Fibroblast of the aortic adventitia (primary cell): ENCODE data around the gene AP1B1. TPM values are rescaled to one million over a fixed set of nuclear protein-coding genes. Genes with fewer than 3 reads are reported as not detected.

Source experiments
- DNase-seq: peaks from one replicate; pipeline ENCODE4 v3.0.0-alpha.2; 2010; ENCODE audit warnings: low read depth
- H3K4me3 ChIP-seq: 2 replicates; pipeline ENCODE4 v1.5.1; 2011; ENCODE audit warnings: low read depth, mild to moderate bottlenecking, control low read depth, low read length, moderate library complexity
- total RNA-seq: library from RNA; depleted of rRNA; stranded (reverse); fragments of >200 nt; gene quantifications from 2 replicates; pipeline ENCODE4 v1.2.3, GENCODE V29; 2012; ENCODE audit warnings: low replicate concordance
- TF ChIP-seq, protein P1 (sequence below): IDR thresholded peaks from 2 replicates; pipeline ENCODE4 v1.5.1; 2011; ENCODE audit warnings: mild to moderate bottlenecking, low read length, control low read depth, inconsistent platforms; ENCODE audit not compliant: insufficient read depth

AP1B1 gene
- total RNA-seq, 1 donor, result 46.3 TPM

DNA sequence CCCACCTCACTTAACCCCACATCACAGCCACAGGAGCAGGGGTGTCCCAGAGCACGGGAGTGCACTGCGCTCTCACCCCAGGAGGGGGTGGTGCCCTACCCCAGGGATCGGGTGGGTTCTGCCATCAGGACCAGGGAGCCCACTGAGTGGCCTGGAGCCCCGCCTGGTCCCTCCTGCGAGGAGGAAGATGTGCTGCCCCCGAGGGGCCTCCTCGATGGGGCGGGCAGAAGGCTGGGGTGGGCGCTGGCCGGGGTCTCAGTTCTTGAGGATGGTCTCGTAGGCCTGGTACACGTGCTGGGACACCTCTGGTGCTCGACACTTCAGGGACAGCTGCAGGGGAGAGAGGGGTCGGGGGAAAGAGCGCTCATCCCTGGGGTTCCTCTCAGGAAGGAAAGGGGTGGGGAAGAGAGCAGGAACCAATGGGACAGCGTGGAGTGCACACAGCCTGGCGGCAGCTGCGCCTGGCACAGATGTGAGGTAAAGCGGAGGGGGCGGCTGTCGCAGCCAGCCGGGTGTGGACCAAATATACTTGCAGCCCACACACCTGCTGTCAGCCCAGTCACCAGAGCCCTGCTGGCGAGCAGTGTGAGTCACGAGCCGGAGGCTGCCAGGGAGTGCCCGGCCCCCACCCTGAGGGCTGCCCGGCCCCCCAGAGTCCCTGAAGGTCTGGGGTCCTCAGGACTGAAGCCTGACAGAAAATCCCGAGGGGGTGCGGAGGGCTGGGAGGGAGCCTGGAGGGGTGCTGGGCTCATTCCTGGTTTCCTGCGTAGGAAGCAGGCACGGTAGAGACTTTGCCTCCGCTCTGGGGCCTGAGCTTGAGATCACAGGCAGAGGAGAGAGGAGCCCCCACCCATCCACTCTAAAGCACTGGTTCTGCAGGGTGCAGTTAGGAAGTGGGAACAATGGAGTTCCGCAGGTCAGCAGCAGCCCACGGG is 59.5 kb downstream of the AP1B1 start:
- no peak for DNase-seq
- TF ChIP-seq, protein P1, sequence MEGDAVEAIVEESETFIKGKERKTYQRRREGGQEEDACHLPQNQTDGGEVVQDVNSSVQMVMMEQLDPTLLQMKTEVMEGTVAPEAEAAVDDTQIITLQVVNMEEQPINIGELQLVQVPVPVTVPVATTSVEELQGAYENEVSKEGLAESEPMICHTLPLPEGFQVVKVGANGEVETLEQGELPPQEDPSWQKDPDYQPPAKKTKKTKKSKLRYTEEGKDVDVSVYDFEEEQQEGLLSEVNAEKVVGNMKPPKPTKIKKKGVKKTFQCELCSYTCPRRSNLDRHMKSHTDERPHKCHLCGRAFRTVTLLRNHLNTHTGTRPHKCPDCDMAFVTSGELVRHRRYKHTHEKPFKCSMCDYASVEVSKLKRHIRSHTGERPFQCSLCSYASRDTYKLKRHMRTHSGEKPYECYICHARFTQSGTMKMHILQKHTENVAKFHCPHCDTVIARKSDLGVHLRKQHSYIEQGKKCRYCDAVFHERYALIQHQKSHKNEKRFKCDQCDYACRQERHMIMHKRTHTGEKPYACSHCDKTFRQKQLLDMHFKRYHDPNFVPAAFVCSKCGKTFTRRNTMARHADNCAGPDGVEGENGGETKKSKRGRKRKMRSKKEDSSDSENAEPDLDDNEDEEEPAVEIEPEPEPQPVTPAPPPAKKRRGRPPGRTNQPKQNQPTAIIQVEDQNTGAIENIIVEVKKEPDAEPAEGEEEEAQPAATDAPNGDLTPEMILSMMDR, result no peak
- H3K4me3 ChIP-seq, result no peak overlapping the region

DNA sequence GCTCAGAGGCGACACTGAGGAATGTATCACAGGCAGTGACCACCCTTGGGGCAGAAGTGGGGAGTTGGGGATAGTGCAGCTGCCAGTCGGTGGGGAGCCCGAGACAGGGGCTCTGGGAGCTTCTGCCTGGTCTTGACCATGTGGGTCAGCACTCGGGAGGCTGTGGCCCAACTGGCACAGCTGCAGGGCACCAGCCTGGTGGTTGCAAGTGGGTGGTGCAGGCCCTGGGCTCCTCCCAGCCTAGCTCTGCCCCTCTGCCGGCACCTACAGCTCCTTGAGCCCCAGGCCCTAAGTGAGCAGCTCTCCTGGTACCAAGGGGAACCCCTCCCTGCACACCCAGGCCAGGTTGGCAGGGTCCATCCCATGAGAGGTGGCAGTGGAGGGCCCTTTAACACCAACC is 60.3 kb downstream of the AP1B1 start:
- TF ChIP-seq, protein P1, result no peak
- no peak for DNase-seq
- no peak overlapping the region for H3K4me3 ChIP-seq

DNA sequence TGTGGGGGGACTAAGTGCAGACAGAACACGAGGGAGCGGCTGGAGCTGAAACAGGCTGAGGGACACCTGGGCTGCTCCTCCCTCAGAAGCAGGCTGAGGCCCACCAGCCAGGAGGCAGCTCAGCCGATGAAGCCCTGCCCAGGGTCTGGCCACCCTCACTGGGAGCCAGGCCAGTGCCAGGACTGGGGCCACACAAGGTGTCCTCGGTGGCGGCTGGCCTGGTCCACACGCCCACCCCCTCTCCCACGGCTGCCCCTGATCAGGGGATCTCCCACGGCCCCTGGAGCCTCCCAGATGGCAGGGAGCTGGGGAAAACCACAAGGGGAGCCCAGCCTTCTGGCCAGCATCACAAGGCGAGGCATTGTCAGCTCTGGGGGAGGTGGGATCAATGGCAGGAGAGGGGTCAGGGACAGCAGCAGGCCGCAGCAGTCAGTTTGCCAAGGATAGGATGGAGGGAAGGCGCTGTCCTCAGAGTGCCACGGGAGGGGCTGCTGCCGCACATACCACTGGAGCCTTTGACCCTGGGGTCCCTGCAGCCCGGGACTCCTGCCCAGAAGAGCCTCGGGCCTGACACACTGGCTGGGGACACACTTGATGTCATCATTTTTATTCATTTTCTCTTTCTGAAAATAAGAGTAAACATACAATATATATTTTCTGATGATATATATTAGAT is 61.1 kb downstream of the AP1B1 start:
- H3K4me3 ChIP-seq, result no peak overlapping the region
- TF ChIP-seq, protein P1, result no peak
- DNase-seq, result no peak

DNA sequence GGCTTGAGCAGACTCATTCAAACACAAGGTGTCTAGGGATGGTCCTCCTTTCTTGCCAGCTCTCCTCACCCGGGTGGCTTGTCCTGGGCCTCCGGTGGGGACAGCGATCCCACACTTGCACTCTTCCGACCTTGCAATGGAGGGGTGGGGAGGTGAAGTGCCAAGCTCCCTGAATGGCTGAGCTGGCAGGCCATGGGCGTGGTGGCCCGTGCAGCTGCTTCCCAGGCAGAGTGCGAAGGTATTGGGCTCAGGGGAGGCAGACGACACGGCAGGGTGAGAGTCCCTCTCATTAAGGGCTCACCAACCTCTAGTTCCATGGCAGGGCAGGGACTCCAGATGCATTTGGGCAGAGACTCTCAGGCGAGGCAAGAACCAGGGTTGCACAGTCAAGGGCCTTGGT is 61.9 kb downstream of the AP1B1 start:
- TF ChIP-seq, protein P1, result no peak
- no peak overlapping the region for H3K4me3 ChIP-seq
- DNase-seq, result no peak

DNA sequence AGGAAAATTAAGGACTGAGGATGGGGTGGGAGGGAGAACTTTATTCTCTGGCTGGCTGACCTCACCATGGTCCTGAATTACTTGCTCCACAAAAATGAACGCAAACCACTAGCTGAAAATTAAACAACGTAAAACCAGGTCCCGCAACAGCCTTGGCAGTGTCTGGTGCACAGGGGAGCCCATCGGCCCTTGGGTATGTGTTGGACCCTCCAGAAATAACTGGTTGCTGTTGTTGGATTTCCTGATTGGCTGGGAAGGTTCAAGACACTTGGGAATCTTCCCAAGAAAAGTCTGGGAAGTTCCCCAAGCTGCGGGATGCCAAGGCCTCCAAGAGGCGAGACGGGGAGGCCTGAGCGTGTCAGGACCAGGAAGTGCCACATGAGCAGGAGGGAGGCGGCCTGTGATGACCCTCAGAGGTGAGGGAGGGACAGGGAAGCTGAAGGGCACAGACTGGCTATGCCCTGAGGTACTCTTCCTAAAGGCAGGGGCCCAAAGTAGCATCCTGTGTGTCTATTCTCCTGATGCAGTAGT is 62.5 kb downstream of the AP1B1 start:
- TF ChIP-seq, protein P1, result no peak
- no peak overlapping the region for H3K4me3 ChIP-seq
- DNase-seq, result peak; percentile 31

DNA sequence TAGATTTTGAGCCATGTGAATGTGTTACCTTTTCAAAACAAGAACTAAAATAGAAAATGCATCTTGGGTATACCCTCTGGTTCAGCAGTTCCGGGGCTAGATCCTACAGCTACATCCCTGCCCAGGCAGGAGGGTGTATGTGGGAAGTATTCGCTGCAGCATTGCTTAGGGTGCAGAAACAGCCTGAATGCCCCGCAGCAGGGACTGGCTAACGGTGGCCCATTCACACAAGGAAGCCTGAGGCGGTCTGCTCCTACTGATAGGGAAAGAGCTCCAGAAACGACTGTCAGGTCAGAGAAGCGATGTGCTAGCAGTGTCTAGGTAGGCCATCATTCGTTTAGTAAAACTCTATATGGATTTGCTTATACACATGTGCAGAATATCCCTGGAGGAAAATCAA is 63.0 kb downstream of the AP1B1 start:
- no peak for DNase-seq
- H3K4me3 ChIP-seq, result no peak overlapping the region
- TF ChIP-seq, protein P1, result no peak
